AML-193 (cell line): ENCODE data around the gene USP8.
"Not testable (repeated sequence)": the region's sequence is repeated elsewhere in the genome, so short reads cannot be mapped to it uniquely, and the experiment has no call there.

ENCODE experiments used
- DNase-seq, 2 experiments: peaks; one replicate each; lab custom pipeline; 2025; lab: John Stamatoyannopoulos, UW

The USP8 gene

DNA sequence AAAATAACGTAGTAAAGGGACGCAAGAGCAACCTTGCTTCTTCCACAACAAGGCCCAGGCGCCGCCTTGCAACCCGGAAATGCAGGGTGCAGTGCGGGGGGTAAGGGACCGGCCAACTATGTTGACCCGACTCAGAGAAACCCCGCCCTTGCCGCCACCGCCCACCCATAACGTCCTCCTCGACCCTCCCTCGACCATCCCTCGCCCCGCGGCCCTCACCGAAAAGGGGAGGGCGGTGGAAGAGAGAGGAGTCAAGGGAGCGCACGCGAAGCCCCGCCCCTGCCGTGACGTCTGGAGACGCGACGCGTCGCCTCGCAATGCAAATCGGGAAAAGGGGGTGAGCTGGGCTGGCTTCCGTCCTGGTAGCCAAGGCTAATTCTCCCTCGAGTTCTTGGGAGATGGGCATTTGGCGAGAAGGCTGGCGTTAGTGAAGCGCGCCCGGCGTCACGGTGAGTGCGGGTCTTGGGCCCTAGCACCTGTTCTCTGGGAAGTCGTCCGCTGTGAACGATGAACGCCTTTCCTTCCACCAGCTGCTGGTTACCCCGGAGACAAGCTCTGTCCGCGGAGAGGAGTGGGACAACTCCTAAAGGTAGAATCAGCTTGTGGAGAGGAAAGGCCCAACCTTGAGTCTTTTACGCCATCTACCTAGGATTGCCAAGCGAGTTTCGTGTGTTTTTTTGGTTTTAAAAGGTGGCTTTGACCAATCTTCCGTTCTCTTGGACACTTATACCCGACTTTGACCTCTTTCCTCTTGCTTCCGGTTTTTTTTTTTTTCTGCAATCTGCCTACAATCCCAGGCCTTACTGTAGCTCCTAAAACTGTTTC, at the start of gene USP8:
Gene USP8 (plus strand): TSS at position 340 of the 825 bp plus-strand sequence. CDS start 14,669 bp downstream, outside the sequence.
- DNase-seq: peak; percentile 82 to 92

GRCh38 chr15:50377867-50378751, 46.1 kb upstream of the USP8 start:
- peak in 1 of 2 experiments; percentile 8 for DNase-seq

DNA sequence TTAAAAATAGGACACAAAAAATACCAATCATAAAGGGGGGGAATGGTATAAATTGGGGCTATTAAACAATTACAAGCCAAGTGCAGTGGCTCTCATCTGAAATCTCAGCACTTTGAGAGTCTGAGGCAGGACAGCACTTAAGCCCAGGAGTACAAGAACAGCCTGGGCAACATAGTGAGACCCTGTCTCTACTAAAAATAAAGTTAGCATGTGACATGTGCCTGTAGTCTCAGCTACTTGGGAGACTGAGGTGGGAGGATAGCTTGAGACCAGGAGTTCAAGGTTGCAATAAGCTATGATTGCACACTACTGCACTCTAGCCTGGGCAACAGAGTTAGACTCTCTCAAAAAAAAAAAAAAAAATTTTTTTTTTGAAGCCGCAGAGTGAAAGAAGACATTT, 45.4 kb upstream of the USP8 start:
- DNase-seq: no peak

DNA sequence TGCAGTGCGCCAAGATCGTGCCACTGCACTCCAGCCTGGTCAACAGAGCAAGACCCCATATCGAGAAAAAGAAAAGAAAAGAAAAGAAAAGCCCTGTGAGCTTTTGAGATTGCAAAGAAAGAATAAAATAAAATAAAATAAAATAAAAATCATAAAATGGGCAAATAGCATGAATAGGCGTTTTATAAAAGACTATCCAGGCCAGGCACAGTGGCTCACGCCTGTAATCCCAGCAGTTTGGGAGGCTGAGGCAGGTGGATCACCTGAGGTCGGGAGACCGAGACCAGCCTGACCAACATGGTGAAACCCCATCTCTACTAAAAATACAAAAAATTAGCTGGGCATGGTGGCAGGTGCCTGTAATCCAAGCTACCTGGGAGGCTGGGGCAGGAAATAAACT, 44.8 kb upstream of the USP8 start:
- not testable (repeated sequence) for DNase-seq

GRCh38 chr15:50380089-50380488, 44.1 kb upstream of the USP8 start:
- DNase-seq: no peak

GRCh38 chr15:50381438-50381837, 42.8 kb upstream of the USP8 start:
- no peak for DNase-seq

- DNase-seq: not testable (repeated sequence)
Observed at GRCh38 chr15:50382408-50382807, 41.8 kb upstream of the USP8 start.

DNA sequence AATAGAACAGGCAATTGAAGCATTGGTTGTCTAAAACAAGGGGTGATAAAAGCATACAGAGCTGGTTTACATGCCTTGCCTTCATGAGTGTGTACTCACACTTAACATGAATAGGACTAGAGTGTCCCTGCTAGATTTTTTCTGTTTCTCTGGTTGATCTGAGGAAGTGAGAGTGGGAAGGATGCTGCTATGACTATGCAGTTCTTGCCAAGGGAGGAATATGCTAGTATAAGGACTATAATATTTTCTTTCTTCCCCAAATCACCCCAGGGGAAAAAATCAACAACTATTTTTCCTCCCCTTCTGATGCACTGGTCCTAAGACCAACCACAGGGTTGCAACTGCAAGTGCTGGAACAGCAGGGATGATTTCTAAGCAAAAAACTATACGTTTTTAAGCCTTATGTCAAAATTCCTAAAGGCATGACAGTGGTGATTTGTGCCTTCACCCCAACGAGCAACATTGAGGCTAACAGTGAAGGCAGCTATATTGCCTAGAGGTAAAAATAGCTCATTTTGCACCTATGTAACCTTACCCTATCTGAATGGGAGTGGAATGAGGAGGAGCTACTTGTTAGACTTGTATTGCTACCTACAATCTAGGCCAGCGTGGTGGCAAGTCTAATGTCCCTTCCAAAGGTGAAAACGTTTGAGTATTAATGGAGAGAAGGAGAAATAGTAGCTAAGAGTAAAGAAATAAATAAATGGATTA, 33.5 kb upstream of the USP8 start:
- DNase-seq: peak in 1 of 2 experiments; percentile 28

GRCh38 chr15:50391561-50391960, 32.6 kb upstream of the USP8 start:
- not testable (repeated sequence) for DNase-seq

DNA sequence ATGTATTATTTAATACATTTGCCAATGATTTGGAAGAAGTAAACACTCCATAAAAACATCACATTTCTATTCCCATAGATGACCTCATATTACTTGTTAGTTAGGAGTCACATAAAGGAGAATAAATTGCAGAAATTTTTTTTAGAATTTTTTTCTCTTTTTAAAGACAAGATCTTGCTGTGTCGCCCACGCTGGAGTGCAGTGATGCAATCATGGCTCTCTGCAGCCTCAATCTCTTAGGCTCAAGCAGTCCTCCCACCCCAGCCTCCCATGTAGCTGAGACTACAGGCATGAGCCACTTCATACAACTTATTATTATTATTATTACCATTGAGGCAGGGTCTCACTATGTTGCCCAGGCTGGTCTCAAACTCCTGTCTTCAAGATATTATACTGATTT, 12.3 kb upstream of the USP8 start:
- no peak for DNase-seq

DNA sequence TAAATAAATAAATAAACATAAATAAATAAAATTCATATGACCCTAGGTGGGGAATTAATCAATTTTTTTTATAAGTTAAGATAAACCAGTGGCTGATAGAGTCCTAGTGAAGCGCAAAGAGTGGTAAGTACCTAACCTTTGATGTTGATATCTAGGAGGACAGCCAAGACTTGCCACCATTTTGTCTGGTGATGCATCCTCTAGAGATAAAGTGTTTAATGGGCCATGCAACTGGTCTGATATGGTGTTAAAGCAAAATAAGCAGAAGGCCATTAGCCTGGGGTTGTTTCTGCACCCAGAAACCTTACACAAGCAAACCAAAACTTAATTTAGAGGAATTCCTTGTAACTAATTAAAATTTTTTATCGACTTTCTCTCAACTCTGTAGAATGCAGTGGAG, 9.6 kb upstream of the USP8 start:
- DNase-seq: no peak

GRCh38 chr15:50415752-50416404, 8.3 kb upstream of the USP8 start:
- DNase-seq: no peak

- DNase-seq: no peak
Observed at GRCh38 chr15:50416890-50417289, 7.3 kb upstream of the USP8 start.

GRCh38 chr15:50418041-50418583, 6.1 kb upstream of the USP8 start:
- DNase-seq: no peak

DNA sequence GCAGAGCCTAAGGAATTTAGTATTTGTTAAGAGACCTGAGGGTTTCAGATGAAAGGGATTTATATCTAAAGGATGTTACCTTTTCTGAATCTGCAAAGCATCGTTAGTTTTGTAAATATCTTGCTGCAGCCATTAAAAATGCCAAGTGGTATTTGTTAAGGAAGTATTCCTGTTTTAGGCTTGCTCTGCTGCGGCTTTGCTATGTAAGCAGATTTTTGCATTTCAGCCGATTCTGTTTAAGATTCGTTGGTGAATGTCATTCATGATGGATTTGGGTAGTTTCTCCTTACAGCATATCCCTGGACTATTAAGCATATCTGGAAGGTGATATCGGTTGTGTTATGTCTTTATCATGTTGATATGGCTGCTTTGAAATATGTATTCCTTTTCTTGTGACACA, 1.0 kb downstream of the USP8 start:
- DNase-seq: peak in 1 of 2 experiments; percentile 4

GRCh38 chr15:50425678-50426246, 1.6 kb downstream of the USP8 start:
- not testable (repeated sequence) for DNase-seq

DNA sequence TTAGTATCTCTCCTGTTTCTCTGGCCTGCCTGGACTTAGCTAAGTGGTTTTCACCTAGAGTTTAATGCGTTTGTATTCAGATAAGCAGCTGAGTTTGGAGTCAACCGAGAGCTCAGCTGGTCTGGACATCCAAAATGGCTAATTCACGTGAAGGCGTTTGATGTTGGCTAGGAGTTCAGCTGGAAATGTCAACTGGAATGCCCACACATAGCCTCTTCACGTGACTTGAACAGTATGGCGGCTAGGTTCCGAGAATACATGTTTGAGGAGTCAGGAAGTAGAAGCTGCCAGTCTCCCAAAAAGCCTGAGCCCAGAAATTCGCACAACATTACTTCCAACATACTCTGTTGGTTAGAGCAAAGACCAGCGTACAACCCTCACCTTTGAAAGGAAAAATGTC, 2.2 kb downstream of the USP8 start:
- DNase-seq: no peak

DNA sequence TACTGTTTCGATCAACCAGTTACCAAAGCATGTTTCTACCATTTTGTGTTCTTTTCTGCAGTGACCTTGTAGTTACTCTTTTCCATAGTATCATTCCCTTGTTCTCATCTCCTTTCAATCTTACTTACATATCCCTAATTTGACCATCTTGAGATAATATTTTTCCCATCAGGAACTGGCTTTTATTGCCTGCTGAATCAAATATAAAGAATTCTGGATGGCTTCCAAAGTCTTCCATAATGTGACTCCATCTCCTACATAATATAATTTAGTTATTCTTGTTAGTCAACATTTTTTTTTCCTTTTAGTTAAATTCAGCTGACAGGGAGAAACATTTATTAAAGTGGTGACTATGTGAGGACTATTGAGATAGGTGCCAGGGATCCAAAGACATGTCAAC, 7.0 kb downstream of the USP8 start:
- DNase-seq: no peak

DNA sequence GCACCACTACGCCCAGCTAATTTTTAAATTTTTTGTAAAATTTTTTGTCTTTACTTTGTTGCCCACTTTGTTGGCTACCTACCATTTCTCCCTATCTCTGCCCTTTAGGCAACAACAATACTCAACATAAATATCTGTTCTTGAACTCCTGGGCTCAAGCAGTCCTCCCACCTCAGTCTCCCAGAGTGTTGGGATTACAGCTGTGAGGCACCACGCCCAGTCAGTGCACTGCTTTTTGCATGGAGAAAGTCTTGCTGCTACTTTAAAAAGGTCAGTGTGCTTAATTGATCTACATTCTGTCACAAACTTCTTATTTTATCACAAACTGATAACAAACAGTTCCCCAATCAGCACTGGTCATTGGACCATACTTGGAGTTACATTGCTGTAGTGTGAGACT, 8.0 kb downstream of the USP8 start:
- DNase-seq: no peak

DNA sequence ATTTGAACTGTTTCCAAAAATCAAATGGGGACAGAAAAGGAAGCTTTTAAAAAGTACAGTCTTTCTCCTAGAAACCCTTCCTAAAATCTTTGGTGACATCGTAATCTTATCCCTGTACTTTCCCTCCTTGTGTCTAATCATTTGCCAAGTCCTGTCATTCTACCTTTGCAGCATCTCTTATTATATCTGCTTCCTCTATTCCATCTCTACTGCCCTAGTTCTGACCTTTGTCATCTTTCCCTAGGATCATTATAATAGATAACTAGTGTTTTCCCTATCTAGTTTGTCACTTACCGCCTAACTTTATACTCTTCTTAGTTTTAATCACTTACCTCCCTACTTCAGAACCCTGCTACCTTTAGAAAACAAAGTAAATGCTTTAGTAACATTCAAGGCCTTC, 11.6 kb downstream of the USP8 start:
- no peak for DNase-seq

- no peak for DNase-seq
Observed at GRCh38 chr15:50438251-50438650, 14.0 kb downstream of the USP8 start.
